Measurements from ENCODE around the gene MYMX. TPM values are rescaled to one million over a fixed set of nuclear protein-coding genes. Genes with fewer than 3 reads are reported as not detected.
A peak's percentile ranks its signal among the peaks of the same experiment; 100 is the strongest.
"Not testable (repeated sequence)": the region's sequence is repeated elsewhere in the genome, so short reads cannot be mapped to it uniquely, and the experiment has no call there.

The MYMX gene
- total RNA-seq, 2 experiments from 2014 or later, result not detected

GRCh38 chr6:44226368-44227147 is 9.8 kb downstream of the MYMX start:
- Mint-ChIP-seq H3K4me1 (peaks cover 34% of the 10 kb centered on the region), H3K9me3 (no peaks in the 10 kb centered on the region), H3K27me3 (no peaks in the 10 kb centered on the region), H3K36me3 (peaks cover 5% of the 10 kb centered on the region), H3K27ac (no peak overlapping the region), H3K4me3 (no peak overlapping the region)
- no peak for ATAC-seq (ENCODE audit: low read depth)
- DNase-seq, result no peak
- POLR2A ChIA-PET, result interaction anchor here (5.6 kb wide), 1 partner anchor 20 kb away, joined by 44 read pairs; the partner anchor contains the start of gene HSP90AB1

DNA sequence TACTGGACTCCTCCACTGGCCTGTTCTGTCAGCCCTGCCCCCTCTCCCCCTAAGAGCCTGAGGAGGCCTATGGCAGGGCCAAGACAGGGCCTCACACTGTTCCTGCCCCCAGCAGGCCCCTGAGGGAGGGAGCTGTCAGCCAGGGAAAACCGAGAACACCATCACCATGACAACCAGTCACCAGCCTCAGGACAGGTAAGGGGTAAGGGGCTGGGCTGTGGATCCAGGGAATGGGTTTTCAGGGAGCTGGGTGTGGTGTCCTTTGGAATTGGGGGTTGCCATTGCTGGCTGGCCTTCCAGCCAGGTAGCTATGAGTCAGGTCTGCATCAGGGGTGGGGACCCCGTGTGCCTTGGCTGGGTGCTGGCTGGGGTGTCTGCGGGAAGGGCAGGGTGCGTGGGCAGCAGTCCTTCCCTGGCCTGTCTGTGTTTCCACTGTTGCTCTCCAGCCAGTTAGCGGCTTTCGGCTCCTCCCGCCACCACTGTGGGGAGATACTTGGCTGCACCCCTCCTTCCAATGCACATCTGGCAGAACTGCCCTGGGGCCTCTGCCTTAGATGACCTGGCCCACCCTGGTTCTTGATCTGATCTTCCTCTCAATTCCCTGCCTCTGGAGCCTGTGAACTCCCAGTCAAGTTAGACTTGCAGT is 10.5 kb downstream of the MYMX start:
- peaks cover 5% of the 10 kb centered on the region for H3K36me3 Mint-ChIP-seq
- H3K27me3 Mint-ChIP-seq, result no peaks in the 10 kb centered on the region
- H3K4me3 Mint-ChIP-seq, result no peak overlapping the region
- H3K4me1 Mint-ChIP-seq, result peaks cover 29% of the 10 kb centered on the region
- POLR2A ChIA-PET, result no interaction called here
- DNase-seq, result no peak
- no peaks in the 10 kb centered on the region for H3K9me3 Mint-ChIP-seq
- ATAC-seq (ENCODE audit: low read depth), result no peak
- H3K27ac Mint-ChIP-seq, result peak overlapping the region; percentile 30

- Mint-ChIP-seq H3K36me3 (peaks cover 5% of the 10 kb centered on the region), H3K27ac (no peak overlapping the region), H3K27me3 (no peaks in the 10 kb centered on the region), H3K4me3 (no peak overlapping the region), H3K9me3 (no peaks in the 10 kb centered on the region), H3K4me1 (peaks cover 24% of the 10 kb centered on the region)
- DNase-seq, result no peak
- POLR2A ChIA-PET, result interaction anchor here (1.1 kb wide), 1 partner anchor 28 kb away, joined by 3 read pairs; no protein-coding TSS in a partner anchor
- ATAC-seq (ENCODE audit: low read depth), result no peak
Measured at GRCh38 chr6:44228031-44228430, 11.3 kb downstream of the MYMX start.

- Mint-ChIP-seq H3K27ac (no peak overlapping the region), H3K27me3 (no peaks in the 10 kb centered on the region), H3K9me3 (no peaks in the 10 kb centered on the region), H3K4me3 (no peak overlapping the region), H3K4me1 (peaks cover 23% of the 10 kb centered on the region), H3K36me3 (peaks cover 5% of the 10 kb centered on the region)
- ATAC-seq (ENCODE audit: low read depth) (no peak), DNase-seq (no peak)
- POLR2A ChIA-PET, result interaction anchor here (1.1 kb wide), 1 partner anchor 28 kb away, joined by 3 read pairs; no protein-coding TSS in a partner anchor
Measured at GRCh38 chr6:44228433-44228832, 11.7 kb downstream of the MYMX start.

- POLR2A ChIA-PET, result interaction anchor here (1.1 kb wide), 1 partner anchor 28 kb away, joined by 3 read pairs; no protein-coding TSS in a partner anchor
- ATAC-seq (ENCODE audit: low read depth) (no peak), DNase-seq (no peak)
- H3K27ac Mint-ChIP-seq, result no peak overlapping the region
- peaks cover 5% of the 10 kb centered on the region for H3K36me3 Mint-ChIP-seq
- peaks cover 26% of the 10 kb centered on the region for H3K4me1 Mint-ChIP-seq
- H3K27me3 Mint-ChIP-seq, result no peaks in the 10 kb centered on the region
- H3K9me3 Mint-ChIP-seq, result no peaks in the 10 kb centered on the region
- H3K4me3 Mint-ChIP-seq, result no peak overlapping the region
Measured at GRCh38 chr6:44228836-44229235, 12.1 kb downstream of the MYMX start.

GRCh38 chr6:44229376-44230033 is 12.8 kb downstream of the MYMX start:
- Mint-ChIP-seq H3K4me1 (peaks cover 21% of the 10 kb centered on the region), H3K27me3 (no peaks in the 10 kb centered on the region), H3K9me3 (no peaks in the 10 kb centered on the region), H3K36me3 (peaks cover 5% of the 10 kb centered on the region), H3K27ac (no peak overlapping the region), H3K4me3 (no peak overlapping the region)
- ATAC-seq (ENCODE audit: low read depth) (no peak), DNase-seq (no peak)
- POLR2A ChIA-PET, result interaction anchor here (0.6 to 0.8 kb wide), 2 partner anchors 12 to 18 kb away, joined by 4 to 6 read pairs; partner anchors contain the start of gene HSP90AB1

DNA sequence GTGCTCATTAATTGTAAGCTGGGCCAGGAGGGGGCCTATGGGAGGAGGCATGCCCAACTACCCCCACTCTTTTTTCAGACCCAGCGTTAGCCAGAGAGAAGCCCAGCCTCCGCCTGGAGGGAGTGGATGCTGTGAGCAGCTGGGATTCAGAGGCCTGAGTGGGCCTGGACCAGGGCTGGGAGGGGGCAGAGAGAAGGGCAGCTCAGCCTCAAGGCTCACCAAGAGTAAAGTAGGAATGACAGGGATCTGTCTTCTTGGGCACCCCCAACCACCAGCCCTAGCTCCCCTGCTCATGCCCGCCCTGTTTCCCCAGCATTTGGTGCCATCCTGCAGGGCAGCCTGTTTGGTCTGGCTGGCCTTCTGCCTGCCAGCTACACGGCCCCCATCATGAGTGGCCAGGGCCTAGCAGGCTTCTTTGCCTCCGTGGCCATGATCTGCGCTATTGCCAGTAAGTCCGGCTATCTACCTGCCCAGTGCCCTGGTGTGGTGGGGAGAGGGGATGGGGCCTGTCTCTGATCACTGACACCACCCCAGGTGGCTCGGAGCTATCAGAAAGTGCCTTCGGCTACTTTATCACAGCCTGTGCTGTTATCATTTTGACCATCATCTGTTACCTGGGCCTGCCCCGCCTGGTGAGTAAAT is 13.4 kb downstream of the MYMX start:
- no peaks in the 10 kb centered on the region for H3K27me3 Mint-ChIP-seq
- POLR2A ChIA-PET, result interaction anchor here (0.6 to 0.8 kb wide), 3 partner anchors 12 to 35 kb away, joined by 4 to 6 read pairs (median 4); partner anchors contain the start of gene HSP90AB1
- H3K4me1 Mint-ChIP-seq, result peaks cover 18% of the 10 kb centered on the region
- H3K4me3 Mint-ChIP-seq, result no peak overlapping the region
- DNase-seq, result no peak
- ATAC-seq (ENCODE audit: low read depth), result no peak
- no peaks in the 10 kb centered on the region for H3K9me3 Mint-ChIP-seq
- H3K27ac Mint-ChIP-seq, result no peak overlapping the region
- H3K36me3 Mint-ChIP-seq, result peaks cover 5% of the 10 kb centered on the region

DNA sequence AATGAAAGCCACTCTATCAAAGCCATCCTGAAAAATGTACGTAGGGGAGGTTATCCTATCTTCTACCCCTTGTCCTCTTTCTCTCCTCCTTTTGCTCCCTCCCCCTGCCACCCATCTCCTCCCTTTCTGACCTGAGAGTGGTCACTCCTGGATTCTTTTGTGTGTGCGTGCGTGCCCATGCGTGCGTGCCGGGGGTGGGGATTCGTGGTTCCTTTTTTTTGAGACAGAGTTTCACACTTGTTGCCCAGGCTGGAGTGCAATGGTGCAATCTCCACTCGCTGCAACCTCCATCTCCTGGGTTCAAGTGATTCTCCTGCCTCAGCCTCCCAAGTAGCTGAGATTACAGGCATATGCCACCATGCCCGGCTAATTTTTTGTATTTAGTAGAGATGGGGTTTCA is 14.7 kb downstream of the MYMX start:
- H3K36me3 Mint-ChIP-seq; DNase-seq; POLR2A ChIA-PET; ATAC-seq (ENCODE audit: low read depth); H3K4me3 Mint-ChIP-seq; H3K27me3 Mint-ChIP-seq; H3K9me3 Mint-ChIP-seq; H3K27ac Mint-ChIP-seq: not testable (repeated sequence)
- peaks cover 12% of the 10 kb centered on the region for H3K4me1 Mint-ChIP-seq

GRCh38 chr6:44232676-44233566 is 16.2 kb downstream of the MYMX start:
- ATAC-seq (ENCODE audit: low read depth) (no peak), DNase-seq (no peak)
- Mint-ChIP-seq H3K4me1 (peaks cover 13% of the 10 kb centered on the region), H3K4me3 (no peak overlapping the region), H3K9me3 (no peaks in the 10 kb centered on the region), H3K27me3 (no peaks in the 10 kb centered on the region), H3K36me3 (peaks cover 5% of the 10 kb centered on the region), H3K27ac (peak overlapping the region; percentile 78)
- POLR2A ChIA-PET, result no interaction called here

DNA sequence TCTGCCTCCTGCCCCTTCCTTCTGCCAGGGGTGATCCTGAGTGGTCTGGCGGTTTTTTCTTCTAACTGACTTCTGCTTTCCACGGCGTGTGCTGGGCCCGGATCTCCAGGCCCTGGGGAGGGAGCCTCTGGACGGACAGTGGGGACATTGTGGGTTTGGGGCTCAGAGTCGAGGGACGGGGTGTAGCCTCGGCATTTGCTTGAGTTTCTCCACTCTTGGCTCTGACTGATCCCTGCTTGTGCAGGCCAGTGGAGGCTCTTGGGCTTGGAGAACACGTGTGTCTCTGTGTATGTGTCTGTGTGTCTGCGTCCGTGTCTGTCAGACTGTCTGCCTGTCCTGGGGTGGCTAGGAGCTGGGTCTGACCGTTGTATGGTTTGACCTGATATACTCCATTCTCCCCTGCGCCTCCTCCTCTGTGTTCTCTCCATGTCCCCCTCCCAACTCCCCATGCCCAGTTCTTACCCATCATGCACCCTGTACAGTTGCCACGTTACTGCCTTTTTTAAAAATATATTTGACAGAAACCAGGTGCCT is 16.9 kb downstream of the MYMX start:
- Mint-ChIP-seq H3K27me3 (no peaks in the 10 kb centered on the region), H3K4me3 (no peak overlapping the region), H3K9me3 (no peaks in the 10 kb centered on the region), H3K4me1 (peaks cover 16% of the 10 kb centered on the region), H3K27ac (peak overlapping the region; percentile 78), H3K36me3 (peaks cover 5% of the 10 kb centered on the region)
- ATAC-seq (ENCODE audit: low read depth) (no peak), DNase-seq (no peak)
- POLR2A ChIA-PET, result interaction anchor here (0.7 to 2.1 kb wide), 3 partner anchors 9 to 14 kb away, joined by 5 to 14 read pairs (median 8); partner anchors contain the start of genes HSP90AB1 and SLC29A1

DNA sequence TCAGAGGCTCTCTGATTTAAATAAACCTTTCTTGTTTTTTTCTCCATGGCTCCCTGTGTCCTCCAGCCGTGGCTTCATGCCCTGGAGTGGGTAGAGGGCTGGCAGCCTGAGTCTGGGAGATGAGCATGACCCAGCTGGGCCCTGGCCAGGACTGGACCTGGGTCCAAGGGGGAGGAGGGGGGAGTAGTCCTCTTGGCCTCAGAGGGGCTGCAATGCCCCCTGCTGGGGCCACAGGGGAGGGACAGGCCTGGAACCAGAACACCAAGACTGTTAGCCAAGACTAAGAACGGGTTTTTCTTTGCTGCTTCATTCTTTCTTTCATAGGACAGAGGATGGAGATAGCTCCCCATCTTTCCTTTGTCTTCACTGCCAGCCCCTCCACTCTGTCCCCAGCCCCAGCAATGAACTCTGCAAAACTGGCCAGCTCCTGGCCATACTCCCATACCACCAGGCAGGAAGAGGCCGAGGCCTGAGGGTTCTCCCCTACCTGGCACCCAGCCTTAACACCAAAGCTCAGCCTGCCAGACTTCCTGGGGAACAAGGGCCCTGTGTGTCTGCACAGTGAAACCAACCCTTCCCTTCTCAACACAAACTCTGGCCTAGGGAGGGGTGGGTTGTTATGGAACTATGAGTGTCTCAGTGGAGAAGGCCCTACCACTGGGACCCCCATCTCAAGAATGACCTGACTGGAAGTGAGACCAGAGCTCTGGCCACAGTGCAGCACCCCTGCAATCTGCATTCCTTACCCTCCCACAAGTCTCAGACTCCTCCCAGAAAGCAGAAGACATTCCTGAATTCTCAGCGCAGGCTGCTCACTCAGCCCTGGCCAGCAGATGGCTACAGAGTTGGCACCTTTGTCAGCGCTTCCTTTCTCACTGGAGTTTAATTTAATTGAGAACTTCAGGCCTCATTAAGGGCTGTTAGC is 17.6 kb downstream of the MYMX start:
- H3K27me3 Mint-ChIP-seq, result no peaks in the 10 kb centered on the region
- no peak for ATAC-seq (ENCODE audit: low read depth)
- POLR2A ChIA-PET, result interaction anchor here (0.6 to 2.1 kb wide), 7 partner anchors 8 to 165 kb away, joined by 3 to 14 read pairs (median 4); partner anchors contain the start of genes HSP90AB1 and SLC29A1
- no peak overlapping the region for H3K4me3 Mint-ChIP-seq
- peaks cover 5% of the 10 kb centered on the region for H3K36me3 Mint-ChIP-seq
- no peak for DNase-seq
- H3K9me3 Mint-ChIP-seq, result no peaks in the 10 kb centered on the region
- H3K4me1 Mint-ChIP-seq, result peaks cover 16% of the 10 kb centered on the region
- no peak overlapping the region for H3K27ac Mint-ChIP-seq

All from activated naive CD8-positive, alpha-beta T cell treated with anti-CD3 and anti-CD28 coated beads, Interleukin-2, amount 10 ng/mL, durations not matched to agents 7 days and 5 days (primary cell).